ENCODE data around the gene TCF4.

DNA sequence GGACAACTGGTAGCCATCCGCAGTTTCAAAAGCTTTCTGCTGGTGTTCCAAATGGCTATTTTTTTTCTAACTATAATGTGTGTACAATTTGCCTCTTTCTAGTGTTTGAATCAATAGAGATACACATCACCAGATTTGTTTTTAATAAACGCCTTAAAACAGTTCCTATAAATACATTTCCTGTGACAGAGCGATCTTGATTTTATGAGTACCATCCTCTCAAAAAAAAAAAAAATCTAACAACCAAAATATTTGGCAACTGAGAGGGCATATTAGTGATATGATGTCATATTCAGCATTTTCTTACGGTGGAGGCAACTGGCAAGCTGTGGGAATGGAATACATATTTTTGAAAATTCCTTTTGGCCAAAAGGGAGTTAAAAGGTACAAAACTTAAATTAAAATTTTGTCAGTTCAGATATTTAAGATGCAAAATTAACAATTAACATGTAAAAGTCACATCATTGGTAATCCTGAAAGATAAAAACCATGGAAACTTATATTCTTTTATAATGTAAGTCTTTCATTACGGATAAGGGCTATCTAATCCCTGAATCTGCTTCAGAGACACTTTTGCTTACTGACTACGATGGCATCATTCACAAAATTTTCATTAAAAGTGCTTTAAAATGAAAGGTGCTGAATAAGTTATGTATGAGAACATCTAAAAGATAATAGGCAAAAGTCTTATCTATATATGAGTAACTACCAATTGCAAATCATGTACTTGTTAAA, 268.4 kb downstream of the TCF4 start:
- TF ChIP-seq EZH2 (IDR thresholded peaks at IDR 0.05; ENCODE audit: low read length), result no peak
- TF ChIP-seq, protein P1, sequence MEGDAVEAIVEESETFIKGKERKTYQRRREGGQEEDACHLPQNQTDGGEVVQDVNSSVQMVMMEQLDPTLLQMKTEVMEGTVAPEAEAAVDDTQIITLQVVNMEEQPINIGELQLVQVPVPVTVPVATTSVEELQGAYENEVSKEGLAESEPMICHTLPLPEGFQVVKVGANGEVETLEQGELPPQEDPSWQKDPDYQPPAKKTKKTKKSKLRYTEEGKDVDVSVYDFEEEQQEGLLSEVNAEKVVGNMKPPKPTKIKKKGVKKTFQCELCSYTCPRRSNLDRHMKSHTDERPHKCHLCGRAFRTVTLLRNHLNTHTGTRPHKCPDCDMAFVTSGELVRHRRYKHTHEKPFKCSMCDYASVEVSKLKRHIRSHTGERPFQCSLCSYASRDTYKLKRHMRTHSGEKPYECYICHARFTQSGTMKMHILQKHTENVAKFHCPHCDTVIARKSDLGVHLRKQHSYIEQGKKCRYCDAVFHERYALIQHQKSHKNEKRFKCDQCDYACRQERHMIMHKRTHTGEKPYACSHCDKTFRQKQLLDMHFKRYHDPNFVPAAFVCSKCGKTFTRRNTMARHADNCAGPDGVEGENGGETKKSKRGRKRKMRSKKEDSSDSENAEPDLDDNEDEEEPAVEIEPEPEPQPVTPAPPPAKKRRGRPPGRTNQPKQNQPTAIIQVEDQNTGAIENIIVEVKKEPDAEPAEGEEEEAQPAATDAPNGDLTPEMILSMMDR (optimal IDR thresholded peaks at IDR 0.05 in 1 of 3, IDR thresholded peaks at IDR 0.05 in 1 of 3, conservative IDR thresholded peaks at IDR 0.05 in 1 of 3; ENCODE audit: extremely low read depth in 1 of 3, insufficient read depth in 2 of 3, low read length in 3 of 3), result no peak

All from keratinocyte (primary cell).